Stimulated activated CD8-positive, alpha-beta memory T cell treated with anti-CD3 and anti-CD28 coated beads, Interleukin-12 subunit alpha, Interleukin-12 subunit beta, amount 100 ng/mL, for 1 hour (primary cell): ENCODE data around the gene MAST2.
"Not testable (repeated sequence)": the region's sequence is repeated elsewhere in the genome, so short reads cannot be mapped to it uniquely, and the experiment has no call there.

Experiments
- DNase-seq: peaks from one replicate; pipeline ENCODE4 v3.0.0-alpha.2; 2020; ENCODE audit warnings: low read depth

Gene MAST2

GRCh38 chr1:46026531-46026930, 223.1 kb downstream of the MAST2 start:
- DNase-seq = no peak

- DNase-seq = no peak
These were observed 224.6 kb downstream of the MAST2 start for GRCh38 chr1:46027788-46028573.

- DNase-seq = no peak
These were observed 226.9 kb downstream of the MAST2 start for GRCh38 chr1:46030074-46030870.

GRCh38 chr1:46030876-46031660, 227.7 kb downstream of the MAST2 start:
- no peak for DNase-seq

GRCh38 chr1:46034601-46035516, 231.4 kb downstream of the MAST2 start:
- no peak for DNase-seq

- peak; percentile 79 for DNase-seq
These were observed 233.8 kb downstream of the MAST2 start for GRCh38 chr1:46036894-46037839.

- no peak for DNase-seq
These were observed 236.2 kb downstream of the MAST2 start for GRCh38 chr1:46039571-46040052.

- no peak for DNase-seq
These were observed 238.1 kb downstream of the MAST2 start for GRCh38 chr1:46041551-46041950.

- DNase-seq = no peak
These were observed 238.6 kb downstream of the MAST2 start for GRCh38 chr1:46041974-46042373.

- no peak for DNase-seq
These were observed 240.1 kb downstream of the MAST2 start for GRCh38 chr1:46043458-46044017.

GRCh38 chr1:46044116-46044515, 240.7 kb downstream of the MAST2 start:
- DNase-seq = no peak

GRCh38 chr1:46053734-46054133, 250.3 kb downstream of the MAST2 start:
- no peak for DNase-seq

- no peak for DNase-seq
These were observed 252.9 kb downstream of the MAST2 start for GRCh38 chr1:46056325-46056724.

- DNase-seq = not testable (repeated sequence)
These were observed 253.8 kb downstream of the MAST2 start for GRCh38 chr1:46057215-46057614.

- DNase-seq = no peak
These were observed 254.4 kb downstream of the MAST2 start for GRCh38 chr1:46057781-46058180.

- DNase-seq = no peak
These were observed 255.5 kb downstream of the MAST2 start for GRCh38 chr1:46058936-46059335.

GRCh38 chr1:46061146-46061545, 257.7 kb downstream of the MAST2 start:
- no peak for DNase-seq

GRCh38 chr1:46062651-46063319, 259.4 kb downstream of the MAST2 start:
- DNase-seq = peak; percentile 8

GRCh38 chr1:46064708-46065107, 261.3 kb downstream of the MAST2 start:
- DNase-seq = no peak
